Mammary epithelial cell (primary cell): ENCODE data around the gene SMAD6.

ENCODE experiments used
- CTCF ChIP-seq, 2 donors: IDR thresholded peaks in 1 of 2; conservative IDR thresholded peaks in 1 of 2; 2 replicates each; pipeline ENCODE4 v1.5.1; 2011 to 2012; ENCODE audit warnings: inconsistent platforms in 2 of 2, low read length in 2 of 2, mild to moderate bottlenecking in 2 of 2, control low read depth in 1 of 2, low read depth in 1 of 2; ENCODE audit not compliant: insufficient read depth in 1 of 2; ENCODE audit errors: extremely low read depth in 1 of 2
- EZH2 ChIP-seq: IDR thresholded peaks from 2 replicates; pipeline ENCODE4 v1.6.1; 2012; ENCODE audit warnings: low read length, inconsistent platforms, borderline replicate concordance

- TF ChIP-seq CTCF (conservative IDR thresholded peaks at IDR 0.05 in 1 of 2, IDR thresholded peaks at IDR 0.05 in 1 of 2; ENCODE audit: extremely low read depth in 1 of 2, insufficient read depth in 1 of 2, low read depth in 1 of 2, low read length in 2 of 2) (no peak), EZH2 (no peak)
Measured at GRCh38 chr15:66747223-66747622, 45.2 kb downstream of the SMAD6 start.
